EH (cell line): ENCODE measurements around the gene LTBP1.
"Not testable (repeated sequence)": the region's sequence is repeated elsewhere in the genome, so short reads cannot be mapped to it uniquely, and the experiment has no call there.

Source experiments
- DNase-seq: peaks from one replicate; pipeline ENCODE4 v3.0.0-alpha.2; 2015; ENCODE audit warnings: low read depth

LTBP1 gene

GRCh38 chr2:33384599-33384961, 437.8 kb downstream of the LTBP1 start:
- no peak for DNase-seq

GRCh38 chr2:33388996-33389395, 442.2 kb downstream of the LTBP1 start:
- no peak for DNase-seq

DNA sequence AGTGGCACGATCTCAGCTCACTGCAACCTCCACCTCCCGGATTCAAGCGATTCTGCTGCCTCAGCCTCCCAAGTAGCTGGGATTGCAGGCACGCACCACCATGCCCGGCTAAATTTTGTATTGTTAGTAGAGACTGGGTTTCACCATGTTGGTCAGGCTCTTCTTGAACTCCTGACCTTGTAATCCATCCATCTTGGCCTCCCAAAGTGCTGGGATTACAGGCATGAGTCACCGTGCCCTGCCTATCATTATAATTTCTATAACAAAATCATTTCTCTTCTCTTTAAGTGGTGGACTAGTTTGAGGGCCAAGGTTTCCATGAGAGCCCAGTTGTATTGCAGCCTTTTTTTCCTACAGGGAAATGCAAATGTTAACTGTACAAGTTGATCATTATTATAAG, 442.9 kb downstream of the LTBP1 start:
- DNase-seq, result not testable (repeated sequence)

GRCh38 chr2:33391529-33392255, 444.9 kb downstream of the LTBP1 start:
- peak; percentile 43 for DNase-seq

DNA sequence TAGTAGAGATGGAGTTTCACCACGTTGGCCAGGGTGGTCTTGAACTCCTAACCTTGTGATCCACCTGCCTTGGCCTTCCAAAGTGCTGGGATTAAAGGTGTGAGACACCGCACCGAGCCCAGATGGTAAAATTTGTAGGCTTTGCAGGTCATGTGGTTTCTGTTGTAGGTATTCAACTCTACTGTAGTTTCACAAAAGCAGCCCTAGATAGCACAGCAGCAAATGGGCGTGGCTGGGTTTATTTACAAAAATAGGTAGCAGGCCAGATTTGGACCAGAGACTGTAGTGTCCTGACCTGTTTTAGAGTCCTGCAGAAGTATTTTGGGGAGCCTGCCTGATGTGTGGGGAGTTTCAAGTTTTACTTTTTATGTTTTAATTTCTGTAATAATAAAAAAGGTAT, 445.6 kb downstream of the LTBP1 start:
- no peak for DNase-seq

GRCh38 chr2:33395034-33395433, 448.3 kb downstream of the LTBP1 start:
- DNase-seq, result no peak

DNA sequence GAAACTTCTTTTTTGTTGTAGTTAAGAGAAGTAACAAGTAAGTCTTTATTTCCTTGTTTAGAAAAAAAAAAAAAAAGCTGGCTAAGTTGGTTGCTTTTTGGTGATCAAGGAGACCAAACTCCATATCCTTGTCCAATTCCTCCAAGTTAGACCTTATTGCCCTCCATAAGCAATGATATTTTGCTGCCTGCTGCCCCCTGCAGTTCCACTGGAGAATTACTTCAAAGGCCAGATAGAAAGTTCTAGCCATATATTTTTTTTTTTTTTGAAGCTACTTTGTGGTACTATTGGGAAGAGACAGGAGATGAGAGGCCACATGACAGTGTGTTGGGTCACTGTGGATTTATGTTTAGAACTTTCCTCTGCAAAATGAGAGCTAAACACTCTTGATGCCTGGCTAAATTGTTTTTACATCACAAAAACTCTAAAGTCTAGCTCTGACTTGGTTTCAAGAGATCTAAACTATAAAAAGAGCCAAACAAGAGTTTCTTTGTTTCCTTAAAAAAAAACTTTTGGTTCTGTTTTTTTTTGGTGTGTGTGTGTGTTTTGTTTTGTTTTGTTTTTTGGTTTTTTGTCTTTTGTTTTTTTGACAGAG, 449.0 kb downstream of the LTBP1 start:
- DNase-seq, result peak; percentile 72

- DNase-seq, result no peak
Observed at GRCh38 chr2:33404321-33404720, 457.6 kb downstream of the LTBP1 start.

DNA sequence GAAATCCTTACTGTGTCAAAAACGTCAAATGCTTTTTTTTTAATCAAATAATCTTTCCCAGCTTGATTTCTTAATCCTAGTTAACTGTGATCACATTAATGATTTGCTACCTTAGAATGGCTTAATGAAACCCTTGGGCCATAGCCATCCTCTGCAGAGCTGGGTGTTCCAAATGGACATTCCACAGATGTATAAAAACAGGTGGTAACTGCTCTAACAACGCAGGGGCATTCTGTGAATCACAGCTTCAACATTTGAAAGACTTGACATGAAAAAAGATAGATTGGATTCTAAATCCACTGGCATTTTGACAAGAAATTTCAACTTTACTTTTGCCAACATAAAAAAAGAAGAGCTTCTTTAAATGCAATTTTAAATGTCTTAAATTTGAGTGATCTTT, 459.9 kb downstream of the LTBP1 start:
- no peak for DNase-seq

- DNase-seq, result no peak
Observed at GRCh38 chr2:33408109-33408508, 461.4 kb downstream of the LTBP1 start.

DNA sequence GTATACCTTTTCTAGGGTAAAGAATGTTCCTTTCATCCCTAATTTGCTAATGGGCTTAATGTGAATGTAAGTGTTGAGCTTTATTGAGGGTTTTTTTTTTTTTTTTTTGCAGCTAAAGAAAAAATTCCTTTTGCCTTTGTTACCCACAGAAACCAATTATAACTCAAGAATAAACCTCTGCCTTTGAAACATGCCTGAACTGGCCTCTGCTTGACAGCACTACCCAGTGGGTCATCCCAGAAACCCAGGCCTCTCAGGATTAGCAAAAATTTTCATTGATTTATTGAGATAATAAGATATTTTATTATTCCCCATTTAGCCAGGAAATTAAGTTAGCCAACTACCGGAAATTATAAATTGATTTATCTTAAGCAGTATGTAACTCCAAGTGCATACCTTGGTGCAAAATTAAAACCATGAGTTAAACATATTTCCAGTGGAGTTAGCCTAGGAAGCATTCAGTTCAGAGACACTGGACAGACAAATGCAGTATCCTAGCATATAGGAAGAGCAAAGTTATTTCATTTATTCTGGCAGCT, 462.7 kb downstream of the LTBP1 start:
- DNase-seq, result no peak

DNA sequence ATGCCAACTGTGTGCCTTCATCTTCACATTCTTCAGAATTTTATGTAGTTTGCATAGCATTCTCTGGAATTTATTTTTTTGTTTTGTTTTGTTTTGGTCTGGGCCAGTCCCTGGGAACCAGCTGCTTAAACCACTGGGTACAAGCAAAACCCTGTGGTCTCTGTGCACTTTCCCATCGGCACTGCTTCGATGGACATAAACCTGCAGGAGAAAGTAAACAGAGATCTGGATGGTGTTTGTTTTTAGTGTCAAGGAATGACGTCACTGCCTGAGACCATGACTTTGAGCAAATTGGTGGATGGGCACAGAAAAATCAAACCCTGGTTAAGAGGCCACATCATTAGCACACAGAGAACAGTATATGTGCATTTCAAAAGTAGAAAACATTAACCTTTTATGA, 465.0 kb downstream of the LTBP1 start:
- peak; percentile 87 for DNase-seq

DNA sequence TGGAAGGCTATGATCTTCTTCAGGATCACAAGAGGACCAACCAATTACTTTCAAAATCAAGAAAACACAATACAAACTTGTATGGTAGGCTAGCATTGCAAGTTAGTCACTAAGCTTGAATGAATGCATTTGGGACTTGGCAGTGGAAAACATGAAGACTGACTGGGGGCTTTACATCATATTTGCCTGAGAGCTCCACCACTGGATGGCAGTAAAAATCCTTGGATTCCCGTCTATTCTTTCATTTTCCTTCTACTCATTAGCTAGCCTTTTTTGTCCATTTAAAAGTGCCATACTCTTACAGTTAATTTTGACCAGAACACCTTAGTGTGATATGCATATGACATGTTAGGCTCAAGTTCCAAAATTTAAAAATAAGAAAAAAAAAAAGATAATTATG, 466.2 kb downstream of the LTBP1 start:
- DNase-seq, result peak; percentile 71

DNA sequence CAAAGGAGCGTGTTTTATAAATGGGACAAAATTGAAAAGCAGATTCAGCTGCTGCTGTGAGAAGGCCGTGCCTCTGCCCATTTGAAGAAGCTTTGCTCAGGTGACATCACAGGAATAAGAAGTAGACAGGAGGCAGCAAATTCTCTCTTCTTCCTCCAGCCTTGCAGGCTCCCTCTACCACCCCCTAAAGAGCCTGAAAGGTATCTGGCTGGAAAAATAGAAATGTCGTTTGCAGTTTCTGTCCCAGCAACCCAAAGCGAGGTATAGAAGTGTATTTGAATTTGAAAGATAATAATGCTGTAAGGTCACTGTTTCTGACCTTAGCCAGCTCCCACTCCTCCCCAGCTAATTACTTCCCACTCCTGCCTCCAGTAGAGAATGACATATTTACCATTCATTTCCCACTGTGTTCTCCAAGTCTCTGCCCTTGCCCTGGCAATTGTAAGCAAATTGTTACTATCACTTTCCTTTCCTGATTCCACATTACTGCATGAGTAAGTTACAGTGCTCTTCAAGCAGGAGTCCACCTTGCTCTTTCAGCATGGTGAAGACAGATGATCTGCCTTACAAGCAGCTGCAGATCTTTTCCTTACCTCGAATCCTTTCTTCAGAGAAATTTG, 472.9 kb downstream of the LTBP1 start:
- DNase-seq, result no peak

- peak; percentile 60 for DNase-seq
Observed at GRCh38 chr2:33420726-33421125, 474.0 kb downstream of the LTBP1 start.

DNA sequence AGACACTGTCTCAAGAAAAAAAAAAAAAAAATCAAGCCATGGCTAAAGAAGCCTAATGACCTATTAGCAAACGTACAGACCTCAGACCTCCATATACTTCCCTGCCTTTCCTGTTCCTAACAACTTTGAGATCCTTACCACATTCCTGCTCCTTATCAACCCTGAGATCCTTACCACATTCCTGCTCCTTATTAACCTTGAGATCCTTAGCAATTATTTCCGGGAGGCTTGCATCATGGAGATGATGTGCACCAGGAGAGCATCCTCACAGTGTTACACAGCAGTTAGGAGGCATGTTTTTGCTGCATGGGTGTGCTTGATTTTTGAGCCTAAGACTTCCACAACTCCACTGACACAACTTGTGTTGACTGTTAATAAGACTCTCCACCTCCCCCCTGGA, 475.1 kb downstream of the LTBP1 start:
- DNase-seq, result peak; percentile 91

- peak; percentile 53 for DNase-seq
Observed at GRCh38 chr2:33425161-33425560, 478.4 kb downstream of the LTBP1 start.

DNA sequence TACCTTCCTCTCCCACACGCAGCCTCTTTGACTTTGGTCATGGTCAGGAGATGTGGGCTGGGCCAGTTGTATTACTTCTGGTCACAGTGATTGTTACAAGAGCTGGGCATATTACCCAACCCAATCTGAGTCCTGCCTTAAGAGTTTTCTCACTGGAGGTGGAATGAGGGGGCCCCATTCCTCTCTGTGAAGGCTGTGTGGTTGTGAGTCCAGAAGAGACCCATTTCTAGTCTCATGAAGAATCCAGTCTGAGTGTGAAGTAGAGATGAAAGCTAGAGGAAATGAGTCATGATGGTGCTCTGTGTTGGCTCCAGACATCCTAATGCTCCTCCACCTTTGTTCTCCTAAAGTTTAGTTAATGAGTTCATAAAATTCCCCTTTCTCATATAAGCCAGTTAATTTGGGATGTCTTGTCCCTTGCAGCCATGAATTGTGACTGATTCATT, 478.9 kb downstream of the LTBP1 start:
- DNase-seq, result peak; percentile 71

DNA sequence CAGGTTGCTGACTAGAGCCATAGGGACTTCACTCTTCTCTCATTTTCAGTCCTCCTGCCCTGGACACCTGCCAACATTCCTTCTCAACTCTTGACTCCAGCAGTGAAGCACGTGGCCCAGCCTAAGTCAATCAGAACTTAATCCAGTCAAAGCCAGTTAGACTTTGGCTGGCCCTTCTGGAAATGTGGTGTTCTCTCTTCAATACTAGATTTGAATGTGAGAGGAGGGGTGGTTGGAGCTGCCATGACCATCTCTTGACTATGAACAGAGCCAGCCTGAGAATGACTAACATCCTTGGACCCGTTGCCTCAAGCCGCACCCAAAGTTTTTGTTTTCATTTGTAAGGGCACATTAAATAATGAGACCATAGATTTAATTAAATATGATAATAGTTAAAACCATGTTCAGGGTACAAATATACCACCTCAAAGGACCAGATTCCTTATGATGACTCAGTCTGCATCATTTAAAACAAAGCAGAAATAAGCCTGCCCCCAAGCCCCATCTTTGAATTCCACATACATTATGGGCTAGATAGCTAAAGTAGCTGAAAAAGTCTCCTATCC, 480.0 kb downstream of the LTBP1 start:
- peak; percentile 75 for DNase-seq

DNA sequence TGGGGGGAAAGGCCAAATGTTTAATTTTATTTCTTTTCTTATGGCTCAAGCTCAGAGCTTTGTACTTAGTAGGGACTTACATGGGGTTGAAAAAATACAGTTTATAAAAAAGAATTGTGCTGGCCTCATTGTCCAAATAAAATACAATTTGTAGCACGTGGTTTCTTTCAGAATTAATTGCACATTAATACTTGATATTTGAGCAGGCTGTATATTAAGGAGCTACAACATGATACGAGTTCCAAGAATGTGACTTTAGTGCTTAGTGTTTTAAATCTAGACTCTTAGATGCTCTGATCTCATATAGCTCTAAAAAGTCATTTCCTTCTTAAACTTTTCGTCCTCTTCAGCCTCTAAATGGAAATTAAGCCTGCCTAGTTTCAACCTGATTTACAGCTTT, 483.3 kb downstream of the LTBP1 start:
- DNase-seq, result no peak

GRCh38 chr2:33430856-33431255, 484.1 kb downstream of the LTBP1 start:
- DNase-seq, result no peak

DNA sequence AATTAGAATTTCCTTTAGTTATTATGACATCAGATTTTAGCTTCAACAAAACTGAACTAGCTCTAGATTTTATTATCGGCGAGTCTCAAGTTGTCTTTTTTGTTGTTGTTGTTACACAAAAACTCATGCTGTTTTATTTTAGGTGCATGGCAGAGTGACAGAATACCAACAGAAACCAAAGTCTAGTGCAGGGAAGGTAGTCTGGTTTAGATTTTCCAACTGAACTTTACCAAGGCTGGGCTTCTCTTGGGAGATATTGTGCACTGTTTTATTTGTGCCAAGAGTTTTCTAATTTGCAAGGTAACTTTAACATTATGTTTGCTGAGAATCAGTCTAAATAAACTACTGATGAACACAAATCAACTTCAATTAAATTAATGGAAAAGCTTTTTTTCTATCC, 486.1 kb downstream of the LTBP1 start:
- DNase-seq, result no peak
